ENCODE data around the gene GUCA2A. TPM values are rescaled to one million over a fixed set of nuclear protein-coding genes. Genes with fewer than 3 reads are reported as not detected.
A peak's percentile ranks its signal among the peaks of the same experiment; 100 is the strongest.

Gene GUCA2A
- total RNA-seq, 2 donors from 2014 or later: not detected

GRCh38 chr1:42183210-42183956 is 18.8 kb upstream of the GUCA2A start:
- Mint-ChIP-seq H3K36me3 (no peaks in the 10 kb centered on the region), H3K27ac (no peak overlapping the region), H3K9me3 (no peaks in the 10 kb centered on the region)
- no peak for DNase-seq (ENCODE audit: low spot score in 2 of 2)
- ATAC-seq: no peak

- H3K27ac Mint-ChIP-seq: no peak overlapping the region
- ATAC-seq: no peak
- no peak for DNase-seq (ENCODE audit: low spot score in 2 of 2)
- H3K9me3 Mint-ChIP-seq: no peaks in the 10 kb centered on the region
- H3K36me3 Mint-ChIP-seq: no peaks in the 10 kb centered on the region
Observed at GRCh38 chr1:42181687-42182086, 17.1 kb upstream of the GUCA2A start.

- Mint-ChIP-seq H3K27ac (peak overlapping the region in 1 of 2 donors; percentile 38), H3K9me3 (no peaks in the 10 kb centered on the region), H3K36me3 (no peaks in the 10 kb centered on the region)
- no peak for DNase-seq (ENCODE audit: low spot score in 2 of 2)
- ATAC-seq: no peak
Observed at GRCh38 chr1:42179900-42180329, 15.4 kb upstream of the GUCA2A start.

DNA sequence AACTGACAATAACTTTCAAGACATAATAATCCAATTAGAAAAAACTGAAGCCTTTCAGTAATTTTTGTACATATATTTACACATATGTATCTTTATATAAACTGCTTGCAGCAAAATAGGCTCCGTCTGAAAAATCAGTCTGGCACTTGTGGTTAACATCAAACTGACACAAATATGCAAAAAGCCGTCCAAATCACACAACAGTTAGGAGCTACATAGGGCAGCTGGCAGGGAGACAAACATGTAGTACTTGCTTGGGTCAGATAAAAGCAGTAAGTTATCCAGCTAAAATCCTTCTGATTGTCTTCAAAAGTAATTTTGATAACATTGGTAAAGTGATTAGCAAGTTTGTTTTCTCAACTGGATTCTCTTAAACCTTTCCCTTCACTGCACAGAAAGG is 14.7 kb upstream of the GUCA2A start:
- no peaks in the 10 kb centered on the region for H3K36me3 Mint-ChIP-seq
- no peak for DNase-seq (ENCODE audit: low spot score in 2 of 2)
- no peak for ATAC-seq
- H3K27ac Mint-ChIP-seq: peak overlapping the region in 1 of 2 donors; percentile 38
- H3K9me3 Mint-ChIP-seq: no peaks in the 10 kb centered on the region

DNA sequence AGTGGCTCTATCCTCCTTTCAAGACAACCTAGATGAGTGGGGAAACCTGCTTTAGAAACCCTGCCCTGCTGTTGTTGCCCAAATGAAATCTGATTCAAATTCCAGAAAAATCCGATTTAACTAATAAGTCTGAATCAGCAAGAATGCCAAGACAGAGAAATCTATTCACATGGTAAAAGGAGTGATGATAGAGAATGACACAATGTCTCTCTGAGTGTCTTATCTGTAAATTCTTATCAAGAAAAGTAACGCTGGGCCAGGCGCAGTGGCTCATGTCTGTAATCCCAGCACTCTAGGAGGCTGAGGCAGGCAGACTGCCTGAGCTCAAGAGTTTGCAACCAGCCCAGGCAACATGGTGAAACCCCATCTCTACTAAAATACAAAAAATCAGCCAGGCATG is 13.7 kb upstream of the GUCA2A start:
- Mint-ChIP-seq H3K36me3 (no peaks in the 10 kb centered on the region), H3K9me3 (no peaks in the 10 kb centered on the region), H3K27ac (no peak overlapping the region)
- no peak for ATAC-seq
- DNase-seq (ENCODE audit: low spot score in 2 of 2): no peak

- H3K27ac Mint-ChIP-seq: no peak overlapping the region
- no peak for ATAC-seq
Observed at GRCh38 chr1:42177541-42177981, 13.0 kb upstream of the GUCA2A start.

GRCh38 chr1:42176902-42177519 is 12.5 kb upstream of the GUCA2A start:
- H3K36me3 Mint-ChIP-seq: no peaks in the 10 kb centered on the region
- ATAC-seq (peak; percentile 44 to 60), DNase-seq (ENCODE audit: low spot score in 2 of 2) (peak in 1 of 2 donors; percentile 28)
- no peak overlapping the region for H3K27ac Mint-ChIP-seq
- H3K9me3 Mint-ChIP-seq: no peaks in the 10 kb centered on the region

More at GRCh38 chr1:42177541-42177981, 13.0 kb upstream of the GUCA2A start:
- no peak for DNase-seq (ENCODE audit: low spot score in 2 of 2)
- no peaks in the 10 kb centered on the region for H3K9me3 Mint-ChIP-seq
- no peaks in the 10 kb centered on the region for H3K36me3 Mint-ChIP-seq

GRCh38 chr1:42175314-42176054 is 10.9 kb upstream of the GUCA2A start:
- H3K9me3 Mint-ChIP-seq: no peaks in the 10 kb centered on the region
- no peak for ATAC-seq
- H3K27ac Mint-ChIP-seq: no peak overlapping the region
- no peaks in the 10 kb centered on the region for H3K36me3 Mint-ChIP-seq
- DNase-seq (ENCODE audit: low spot score in 2 of 2): no peak

DNA sequence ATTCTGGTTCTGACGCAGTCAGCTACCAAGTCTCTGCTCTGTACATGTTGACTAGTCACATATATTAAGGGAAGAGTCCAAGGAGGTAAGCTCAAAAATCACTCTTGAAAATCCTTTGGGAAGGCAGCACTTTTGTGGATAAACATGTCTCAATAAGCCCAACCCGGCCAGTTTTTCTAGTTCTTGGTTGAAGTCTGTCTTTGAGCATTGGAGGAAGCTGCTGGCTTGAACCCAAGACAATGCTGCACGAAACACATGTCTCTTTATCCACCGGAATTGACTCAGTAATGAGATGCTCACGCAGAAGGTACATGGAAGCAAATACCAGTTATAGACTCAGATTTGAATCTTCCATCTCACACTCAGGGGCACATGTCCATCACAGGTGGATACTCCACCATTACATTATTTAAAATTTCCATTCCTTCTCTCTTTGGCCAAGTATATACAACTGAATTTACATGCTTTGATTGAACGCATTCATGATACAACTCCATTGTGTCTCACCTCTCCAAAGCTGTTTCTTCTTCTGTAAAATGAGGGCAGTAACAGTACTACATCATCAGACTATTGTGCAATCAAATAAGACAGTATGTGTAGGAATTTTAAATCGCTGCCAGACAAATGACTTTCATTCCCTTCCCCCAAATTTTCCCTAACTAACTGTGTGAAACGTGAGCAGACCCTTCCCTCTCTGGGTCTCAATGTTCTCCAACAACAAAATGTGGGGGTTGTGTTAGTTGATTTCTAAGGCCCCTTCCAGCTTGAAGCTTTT is 9.6 kb upstream of the GUCA2A start:
- no peaks in the 10 kb centered on the region for H3K9me3 Mint-ChIP-seq
- no peak for DNase-seq (ENCODE audit: low spot score in 2 of 2)
- no peak overlapping the region for H3K27ac Mint-ChIP-seq
- H3K36me3 Mint-ChIP-seq: no peaks in the 10 kb centered on the region
- ATAC-seq: no peak

DNA sequence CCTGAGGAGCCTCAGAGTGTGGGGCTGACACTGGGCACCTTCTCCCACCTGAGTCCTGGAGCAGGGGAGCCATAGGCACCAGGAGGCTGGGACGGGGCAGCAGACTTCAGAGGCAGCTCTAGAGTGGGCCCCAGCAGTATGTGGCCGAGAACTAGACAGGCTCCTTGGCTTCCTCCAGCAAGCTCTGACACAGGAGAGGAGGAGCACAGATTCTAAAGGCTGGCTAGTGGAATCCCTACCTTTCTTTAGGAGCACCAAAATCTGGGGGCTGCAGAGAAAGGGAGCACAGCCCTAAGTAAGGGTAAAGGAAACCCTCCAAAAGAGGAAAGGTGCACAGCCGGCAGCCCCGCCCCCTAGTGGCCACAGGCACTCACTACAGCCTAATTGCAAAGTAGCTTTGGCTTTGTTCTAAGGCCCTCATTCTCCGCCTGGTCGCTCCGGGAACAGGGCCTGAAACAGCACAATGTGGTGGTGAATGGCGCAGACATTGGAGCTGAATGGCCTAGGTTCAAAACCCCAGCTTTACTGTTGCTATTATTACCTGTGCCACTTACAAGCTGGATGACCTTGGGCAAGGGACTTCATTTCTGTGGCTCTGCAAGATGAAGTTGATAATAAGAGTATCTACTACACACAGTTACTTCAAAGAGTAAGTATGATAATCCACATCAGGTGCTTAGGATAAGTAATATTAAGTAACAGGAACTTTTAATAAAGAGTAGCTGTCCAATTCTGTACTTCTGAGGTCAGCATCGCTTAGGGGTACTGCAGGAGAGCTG is 8.8 kb upstream of the GUCA2A start:
- ATAC-seq (peak; percentile 60 to 63), DNase-seq (ENCODE audit: low spot score in 2 of 2) (peak in 1 of 2 donors; percentile 69)
- H3K27ac Mint-ChIP-seq: no peak overlapping the region
- H3K9me3 Mint-ChIP-seq: no peaks in the 10 kb centered on the region
- no peaks in the 10 kb centered on the region for H3K36me3 Mint-ChIP-seq

DNA sequence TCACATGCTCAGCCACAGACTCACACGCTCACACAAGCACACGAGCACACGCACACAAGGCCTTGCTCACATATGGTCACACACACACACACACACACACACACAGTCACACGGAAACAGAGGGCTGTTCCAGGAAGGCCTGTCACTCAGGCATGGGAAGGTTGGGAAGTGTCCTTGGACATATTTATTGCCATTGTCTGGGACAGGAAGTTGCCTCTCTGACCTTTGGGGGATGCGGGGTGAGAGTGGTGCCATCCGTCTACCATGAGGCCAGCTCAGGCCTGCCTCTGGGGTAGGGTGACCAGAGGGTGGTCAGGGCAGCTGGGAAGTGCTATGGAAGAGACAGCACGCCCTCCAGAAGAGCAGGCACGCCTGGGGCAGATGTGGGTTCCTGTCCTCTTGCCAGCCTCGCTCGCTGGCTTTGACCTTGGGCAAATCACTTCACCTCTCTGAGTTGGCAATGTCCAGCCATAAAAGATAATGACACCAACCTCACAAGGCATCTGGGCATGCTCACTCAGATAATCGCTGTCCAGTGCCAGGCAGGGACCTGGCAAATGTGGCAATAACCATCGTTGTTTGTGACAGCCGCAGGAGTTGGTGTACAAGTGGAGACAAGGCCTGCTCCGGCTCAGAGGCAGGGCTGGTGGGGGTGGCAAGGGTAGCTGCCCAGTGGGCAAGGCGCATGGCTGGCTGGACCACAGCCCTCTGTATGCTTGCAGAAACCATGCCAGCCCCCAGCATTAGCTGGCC is 8.0 kb upstream of the GUCA2A start:
- Mint-ChIP-seq H3K36me3 (no peaks in the 10 kb centered on the region), H3K27ac (no peak overlapping the region), H3K9me3 (no peaks in the 10 kb centered on the region)
- DNase-seq (ENCODE audit: low spot score in 2 of 2) (no peak), ATAC-seq (peak; percentile 7 to 14)

DNA sequence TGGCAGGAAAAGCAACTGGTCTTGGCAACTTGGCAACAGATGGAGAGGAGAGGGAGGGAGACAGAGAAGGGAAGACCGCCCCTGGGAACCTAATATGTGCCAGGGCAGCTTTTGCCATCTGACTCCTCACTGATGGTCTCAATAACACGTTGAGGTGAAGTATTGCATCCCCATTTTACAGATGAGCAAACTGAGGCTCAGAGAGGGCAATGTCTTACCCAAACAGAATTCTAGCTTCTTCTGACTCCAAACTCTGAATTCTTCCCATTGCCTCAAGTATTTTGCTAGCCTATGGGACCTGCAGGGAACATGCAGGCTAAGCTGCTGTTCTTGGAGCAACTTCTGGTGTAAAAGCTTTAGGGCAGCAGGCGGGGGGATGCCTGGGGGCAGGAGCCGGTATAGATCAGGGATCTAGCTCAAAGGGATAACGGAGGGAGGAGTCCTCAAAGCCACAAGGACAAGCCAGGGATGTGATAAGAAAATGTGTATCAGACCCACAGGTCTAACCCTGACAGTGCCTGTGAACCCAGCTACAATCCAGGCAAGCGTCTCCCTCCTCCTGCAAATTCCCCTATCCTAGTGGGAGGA is 7.2 kb upstream of the GUCA2A start:
- no peaks in the 10 kb centered on the region for H3K9me3 Mint-ChIP-seq
- H3K36me3 Mint-ChIP-seq: no peaks in the 10 kb centered on the region
- ATAC-seq (no peak), DNase-seq (ENCODE audit: low spot score in 2 of 2) (no peak)
- no peak overlapping the region for H3K27ac Mint-ChIP-seq

- no peak overlapping the region for H3K27ac Mint-ChIP-seq
- no peaks in the 10 kb centered on the region for H3K36me3 Mint-ChIP-seq
- H3K9me3 Mint-ChIP-seq: no peaks in the 10 kb centered on the region
- no peak for DNase-seq (ENCODE audit: low spot score in 2 of 2)
- no peak for ATAC-seq
Observed at GRCh38 chr1:42170779-42171621, 6.5 kb upstream of the GUCA2A start.

DNA sequence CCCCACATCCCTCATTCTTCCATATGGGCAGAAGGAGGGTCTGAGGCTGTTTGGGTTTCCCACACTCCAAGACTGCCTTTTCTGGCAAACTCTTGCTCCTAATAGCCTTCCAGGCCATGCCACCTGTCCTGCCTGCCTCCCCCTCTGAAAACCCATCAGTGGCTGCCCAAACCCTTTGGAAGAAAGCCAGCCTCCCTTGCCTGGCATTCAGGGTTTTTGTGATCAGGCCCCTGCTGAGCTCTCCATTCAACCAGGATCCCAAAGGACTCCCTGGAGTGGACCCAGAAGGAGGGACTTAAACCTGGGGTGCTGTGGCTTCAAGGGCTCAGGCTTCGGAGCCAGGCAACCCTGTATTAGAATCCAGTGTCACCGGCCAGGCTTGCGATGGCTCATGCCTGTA is 4.2 kb upstream of the GUCA2A start:
- DNase-seq (ENCODE audit: low spot score in 2 of 2) (no peak), ATAC-seq (no peak)
- Mint-ChIP-seq H3K27ac (no peak overlapping the region), H3K9me3 (no peaks in the 10 kb centered on the region), H3K36me3 (no peaks in the 10 kb centered on the region)

DNA sequence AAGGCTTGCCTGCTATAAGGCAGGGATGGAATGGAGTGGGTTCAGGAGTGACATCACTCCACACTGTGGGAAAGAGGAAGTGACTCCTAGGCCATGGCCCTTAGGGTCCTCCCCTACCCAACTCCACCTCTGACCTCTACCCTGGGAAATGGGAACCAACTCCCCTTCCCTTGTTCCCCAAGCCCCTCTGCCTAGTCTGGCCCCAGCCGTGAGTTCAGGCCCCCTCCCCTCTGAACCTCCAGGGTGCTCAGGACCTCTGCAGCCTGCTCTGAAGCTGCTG is 3.8 kb upstream of the GUCA2A start:
- DNase-seq (ENCODE audit: low spot score in 2 of 2) (no peak), ATAC-seq (no peak)
- H3K36me3 Mint-ChIP-seq: no peaks in the 10 kb centered on the region
- H3K27ac Mint-ChIP-seq: peak overlapping the region; percentile 2 to 12
- no peaks in the 10 kb centered on the region for H3K9me3 Mint-ChIP-seq

All from activated naive CD4-positive, alpha-beta T cell treated with anti-CD3 and anti-CD28 coated beads, Interleukin-2, amount 50 U/mL, for 72 hours (primary cell).